ENCODE data around the gene PCNX2. TPM values are rescaled to one million over a fixed set of nuclear protein-coding genes. Genes with fewer than 3 reads are reported as not detected.

Gene PCNX2
- 49.8 TPM for total RNA-seq

- DNase-seq (ENCODE audit: low spot score): peak; percentile 77
These were observed at the start of gene PCNX2 for GRCh38 chr1:233295237-233295974. TSS of gene PCNX2 (minus strand) at chr1:233295725. CDS start at chr1:233295478, 247 bp downstream.

DNA sequence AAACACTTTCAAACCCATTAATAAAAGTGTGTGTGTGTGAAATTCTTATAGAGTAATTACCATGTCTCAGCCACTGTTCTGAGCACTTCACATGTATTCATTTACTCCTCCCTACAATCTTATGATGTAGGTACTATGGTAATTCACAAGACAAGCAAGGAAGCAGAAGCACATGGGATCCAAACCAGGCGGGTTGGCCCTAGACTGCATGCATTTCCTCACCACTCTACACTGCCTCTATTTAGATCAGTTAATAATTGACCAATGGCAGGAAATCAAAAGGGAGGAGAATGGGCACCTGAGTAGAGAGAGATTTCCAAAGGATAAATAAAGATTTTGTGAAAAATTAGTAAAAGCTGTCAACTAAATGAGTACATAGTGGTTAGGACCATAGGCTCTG is 47.7 kb upstream of the PCNX2 start:
- no peak for DNase-seq (ENCODE audit: low spot score)

GRCh38 chr1:233342086-233342485 is 46.6 kb upstream of the PCNX2 start:
- DNase-seq (ENCODE audit: low spot score): no peak

DNA sequence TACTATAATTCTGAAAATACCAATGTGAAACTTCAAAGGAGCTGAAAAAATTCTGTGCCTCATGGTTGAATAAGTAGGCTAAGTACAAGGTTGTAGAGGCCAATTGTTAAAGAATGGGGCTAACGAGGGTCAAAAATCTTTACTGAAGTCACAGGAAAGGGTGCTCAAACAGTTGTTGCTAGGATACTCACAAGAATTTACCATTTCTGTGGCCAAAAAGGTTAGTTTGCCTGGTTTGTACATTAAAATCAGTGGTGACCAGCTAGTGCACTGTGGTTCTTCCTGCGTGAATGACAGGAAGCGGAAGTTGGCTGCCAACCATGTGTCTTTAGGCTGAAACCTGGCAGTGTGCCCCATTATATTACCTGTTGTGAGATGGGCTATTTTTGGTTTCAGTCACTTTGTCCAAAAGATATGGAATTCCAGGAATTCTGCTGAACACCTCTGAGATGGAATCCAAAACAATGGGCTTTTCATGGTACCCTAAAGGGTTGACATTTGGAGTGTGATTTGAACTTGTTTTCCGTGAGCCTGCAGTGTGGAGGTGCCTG is 45.5 kb upstream of the PCNX2 start:
- DNase-seq (ENCODE audit: low spot score): no peak

GRCh38 chr1:233340031-233340555 is 44.6 kb upstream of the PCNX2 start:
- no peak for DNase-seq (ENCODE audit: low spot score)

DNA sequence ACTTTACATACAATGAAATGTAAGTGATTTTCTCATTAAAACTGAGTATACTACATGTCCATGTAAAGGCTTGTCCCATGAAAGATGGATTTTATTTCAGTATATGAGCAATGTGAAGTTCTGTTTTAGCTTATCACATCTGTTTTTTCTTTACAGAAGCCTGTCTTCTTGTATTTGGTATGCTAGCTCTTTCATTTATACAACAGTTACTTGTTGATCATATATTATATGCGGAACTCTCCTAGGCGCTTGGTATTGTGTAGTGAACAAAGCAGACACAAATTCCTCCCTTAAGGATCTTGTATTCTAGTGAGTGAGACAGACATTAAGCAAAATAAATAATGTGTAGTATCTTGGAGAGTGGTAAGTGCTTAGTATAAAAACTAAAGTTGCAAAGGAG is 42.6 kb upstream of the PCNX2 start:
- no peak for DNase-seq (ENCODE audit: low spot score)

- no peak for DNase-seq (ENCODE audit: low spot score)
These were observed 42.0 kb upstream of the PCNX2 start for GRCh38 chr1:233337505-233337904.

- no peak for DNase-seq (ENCODE audit: low spot score)
These were observed 41.3 kb upstream of the PCNX2 start for GRCh38 chr1:233336554-233337456.

DNA sequence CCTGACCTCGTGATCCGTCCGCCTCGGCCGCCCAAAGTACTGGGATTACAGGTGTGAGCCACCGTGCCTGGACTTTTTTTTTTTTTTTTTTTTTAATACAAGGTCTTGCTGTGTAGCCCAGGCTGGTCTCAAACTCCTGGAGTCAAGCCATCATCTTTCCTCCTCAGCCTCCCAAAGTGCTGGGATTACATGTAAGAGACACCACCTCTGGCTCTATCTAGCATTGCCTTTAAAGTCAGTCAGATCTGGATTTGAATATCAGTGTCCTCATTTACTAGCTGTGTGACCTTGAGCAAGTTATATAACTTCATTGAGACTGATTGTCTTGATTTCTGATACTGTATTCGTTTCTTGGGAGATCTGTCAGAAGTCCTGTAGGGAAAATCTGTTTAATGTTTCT is 38.6 kb upstream of the PCNX2 start:
- DNase-seq (ENCODE audit: low spot score): no peak

DNA sequence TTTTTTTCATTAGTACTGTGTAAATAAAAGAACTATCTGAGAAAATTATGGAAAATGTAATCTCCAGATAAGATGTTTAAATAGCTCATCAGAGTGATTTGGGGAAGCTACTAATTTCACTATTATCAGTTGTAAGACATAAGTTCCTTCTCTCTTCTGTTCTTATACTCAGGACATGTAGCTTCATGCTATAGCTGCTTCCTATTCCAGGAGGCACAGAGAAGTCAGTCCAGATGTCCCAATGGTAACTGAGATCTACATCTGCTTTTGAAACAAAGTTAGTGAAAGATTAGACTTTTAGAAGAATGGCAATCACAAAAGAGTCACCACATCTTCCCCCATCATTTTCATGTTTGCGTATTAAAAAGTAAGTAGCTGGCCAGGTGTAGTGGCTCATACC is 37.6 kb upstream of the PCNX2 start:
- no peak for DNase-seq (ENCODE audit: low spot score)

GRCh38 chr1:233331676-233332519 is 36.4 kb upstream of the PCNX2 start:
- DNase-seq (ENCODE audit: low spot score): no peak

- no peak for DNase-seq (ENCODE audit: low spot score)
These were observed 32.8 kb upstream of the PCNX2 start for GRCh38 chr1:233328142-233328921.

DNA sequence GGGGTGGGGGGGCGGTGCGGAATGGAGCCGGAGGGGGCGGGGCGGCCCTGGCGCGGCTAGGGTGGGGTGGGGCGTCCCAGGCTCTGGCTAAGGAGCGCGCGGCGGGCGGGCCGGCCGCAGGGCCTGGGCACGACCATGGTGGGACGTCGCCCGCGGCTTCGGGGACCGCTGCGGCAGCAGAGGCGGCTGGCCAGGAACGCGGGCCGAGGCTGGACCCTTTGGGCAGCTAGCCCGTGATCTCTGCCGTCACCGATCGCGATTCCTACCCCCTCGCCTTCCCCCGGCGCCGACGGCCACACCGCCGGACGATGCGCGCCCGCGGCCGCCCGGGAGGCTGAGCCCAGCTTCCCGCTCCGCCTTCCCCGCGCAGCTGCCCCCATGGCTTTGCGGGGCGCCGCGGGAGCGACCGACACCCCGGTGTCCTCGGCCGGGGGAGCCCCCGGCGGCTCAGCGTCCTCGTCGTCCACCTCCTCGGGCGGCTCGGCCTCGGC is 32.2 kb upstream of the PCNX2 start, which contains the start of gene MAP3K21:
MAP3K21 (plus strand) TSS at position 74 of the 491 bp plus-strand sequence; CDS start at position 379, 305 bp downstream.
- DNase-seq (ENCODE audit: low spot score): no peak

GRCh38 chr1:233326811-233327650 is 31.5 kb upstream of the PCNX2 start:
- peak; percentile 94 for DNase-seq (ENCODE audit: low spot score)

DNA sequence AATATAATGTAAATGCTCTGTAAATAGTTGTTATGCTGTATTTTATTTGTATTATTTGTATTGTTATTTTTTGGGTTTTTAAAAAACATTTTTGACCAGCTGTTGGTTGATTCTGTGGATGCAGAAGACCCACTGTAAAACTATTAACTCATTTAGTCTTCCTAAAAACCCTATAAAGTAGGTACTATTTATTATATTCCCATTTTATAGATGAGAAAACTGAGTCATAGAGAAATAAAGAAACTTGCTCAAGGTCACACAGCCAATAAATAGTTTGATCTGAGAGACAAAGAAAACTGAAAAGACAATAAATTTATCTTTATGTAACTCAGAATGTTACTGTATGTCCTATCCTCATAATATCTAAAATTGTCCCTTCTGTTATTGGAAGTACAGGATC is 30.8 kb upstream of the PCNX2 start:
- no peak for DNase-seq (ENCODE audit: low spot score)

GRCh38 chr1:233323718-233324117 is 28.2 kb upstream of the PCNX2 start:
- DNase-seq (ENCODE audit: low spot score): no peak

DNA sequence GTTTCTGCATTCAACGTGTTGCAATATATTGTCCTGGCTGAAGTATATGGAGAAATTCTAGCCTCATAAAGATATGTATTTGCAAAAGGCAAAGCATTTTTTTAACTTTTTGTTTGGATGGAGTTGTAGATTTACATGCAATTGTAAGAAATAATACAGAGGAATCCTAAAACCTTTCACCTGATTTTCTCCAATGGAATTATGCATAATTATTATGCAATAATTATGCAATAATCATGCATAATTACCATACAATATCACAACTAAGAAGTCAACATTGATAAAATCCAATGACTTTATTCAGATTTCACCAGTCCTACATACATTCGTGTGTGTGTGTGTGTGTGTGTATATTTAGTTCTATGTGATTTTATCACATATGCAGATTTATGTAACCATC is 24.5 kb upstream of the PCNX2 start:
- DNase-seq (ENCODE audit: low spot score): no peak

DNA sequence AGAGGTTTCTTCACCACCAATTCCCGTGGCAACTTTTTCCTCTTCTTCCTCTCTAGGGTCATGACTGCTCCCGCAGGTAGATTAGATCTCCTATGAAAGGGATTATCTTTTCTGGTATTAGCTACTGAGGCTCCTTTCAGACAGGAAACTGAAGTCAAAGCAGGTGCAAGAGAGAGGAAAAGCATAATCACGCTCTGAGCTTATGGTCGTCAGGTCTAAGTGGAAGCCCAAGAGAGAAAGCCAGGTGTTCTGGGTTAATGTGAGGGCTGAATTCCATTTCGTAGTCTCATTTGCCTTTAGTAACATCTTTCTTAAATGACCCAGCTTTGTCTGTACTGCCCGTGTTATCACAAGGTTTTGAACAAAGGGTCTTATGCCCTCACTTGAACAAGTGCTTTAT is 23.7 kb upstream of the PCNX2 start:
- DNase-seq (ENCODE audit: low spot score): no peak

DNA sequence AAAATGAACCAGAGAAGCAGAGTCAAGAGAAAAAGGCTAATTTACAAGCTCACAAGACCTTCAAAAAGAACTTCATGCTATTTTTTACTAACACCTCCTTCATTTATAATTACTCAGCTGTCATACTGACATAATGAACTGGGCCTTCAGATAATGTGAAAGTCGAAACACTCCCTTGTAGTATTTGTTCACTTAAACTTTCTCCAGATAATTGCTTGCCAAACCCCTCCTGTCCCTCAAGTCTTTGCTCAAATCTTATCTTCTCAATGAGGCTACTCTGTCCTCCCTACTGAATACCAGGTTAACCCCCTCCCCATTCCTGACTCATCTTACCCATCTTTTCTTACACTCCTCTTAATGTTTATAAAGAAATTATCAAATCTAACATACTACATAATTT is 20.9 kb upstream of the PCNX2 start:
- no peak for DNase-seq (ENCODE audit: low spot score)
